ENCODE data around the gene CXCR3.
"Not testable (repeated sequence)": the region's sequence is repeated elsewhere in the genome, so short reads cannot be mapped to it uniquely, and the experiment has no call there.

The CXCR3 gene

DNA sequence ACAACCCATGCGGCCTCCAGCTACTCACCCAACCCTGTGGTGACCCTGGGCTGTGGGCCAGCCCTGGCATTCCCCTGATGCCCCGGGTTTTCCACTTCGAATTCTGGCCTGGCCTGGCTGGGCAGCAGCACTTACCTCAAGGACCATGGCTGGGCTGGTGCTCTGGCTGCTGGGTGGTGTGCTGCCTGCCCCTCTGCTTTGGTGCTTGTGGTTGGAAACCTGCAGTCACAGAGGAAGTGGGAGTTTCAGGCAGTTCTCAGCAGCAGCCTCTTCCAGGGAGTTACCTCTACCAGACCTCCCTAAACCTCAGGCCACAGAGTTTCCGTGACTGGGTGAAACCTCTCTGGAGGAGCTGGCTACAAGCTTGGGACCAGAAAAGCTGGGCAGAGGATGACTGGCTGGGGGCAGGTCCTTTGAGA, at the start of gene CXCR3:
CXCR3 (minus strand) TSS at position 209 of the 419 bp plus-strand sequence; CDS start at position 147, 62 bp downstream.
- peak in 1 of 2 donors; percentile 45 for DNase-seq (ENCODE audit: low read depth in 2 of 2)

- no peak for DNase-seq (ENCODE audit: low read depth in 2 of 2)
Measured at GRCh38 chrX:71667328-71668247, 49.3 kb upstream of the CXCR3 start, which contains the start of gene LOC101059915. LOC101059915 (plus strand) TSS chrX:71667546.

DNA sequence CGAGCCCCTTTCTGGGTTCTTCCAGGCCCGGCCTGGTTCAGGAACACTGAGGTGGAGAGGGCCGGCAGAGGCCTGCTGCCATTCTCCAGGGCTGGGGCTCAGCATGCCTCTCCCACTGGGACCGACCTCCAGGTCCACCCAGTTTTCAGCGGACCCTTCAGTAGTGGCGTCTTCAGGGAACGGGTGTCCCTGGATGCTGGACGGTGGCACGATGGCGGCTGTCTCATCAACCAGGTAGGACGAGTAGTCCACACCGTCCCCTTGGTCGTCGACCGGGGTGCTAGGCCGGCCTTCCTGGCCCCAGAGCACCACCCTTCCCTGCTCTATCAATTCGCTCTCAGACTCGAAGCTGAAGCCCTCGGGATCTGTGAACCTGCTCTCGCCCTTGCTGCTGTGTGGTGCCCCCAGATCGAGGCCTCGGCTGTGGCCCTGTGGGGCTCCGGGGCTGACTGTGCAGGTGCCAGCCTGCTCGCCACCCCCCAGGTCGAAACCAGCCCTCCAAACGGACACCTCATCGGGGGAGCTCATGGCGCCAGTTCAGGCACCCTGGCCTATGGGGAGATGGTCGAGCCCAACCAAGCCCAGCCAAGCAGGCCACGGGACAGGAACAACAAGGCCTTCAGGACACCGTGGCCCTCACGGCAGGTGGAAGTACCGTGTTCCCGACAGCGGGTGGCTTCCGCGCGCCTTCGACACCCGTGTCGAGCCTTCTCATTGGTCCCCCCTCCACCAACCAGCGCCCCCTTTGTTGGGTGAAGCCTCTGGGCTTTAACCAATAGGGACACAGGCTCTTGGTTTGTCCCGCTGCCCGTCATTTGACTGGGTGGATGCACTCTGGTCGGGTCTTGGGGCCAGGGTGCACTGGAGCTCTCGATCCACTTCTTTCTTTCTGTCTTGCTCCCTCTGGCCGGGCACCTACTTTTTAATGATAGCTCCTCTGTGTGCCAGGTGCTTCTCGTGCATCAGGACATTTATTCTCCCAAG, 48.2 kb upstream of the CXCR3 start:
- DNase-seq (ENCODE audit: low read depth in 2 of 2), result no peak

DNA sequence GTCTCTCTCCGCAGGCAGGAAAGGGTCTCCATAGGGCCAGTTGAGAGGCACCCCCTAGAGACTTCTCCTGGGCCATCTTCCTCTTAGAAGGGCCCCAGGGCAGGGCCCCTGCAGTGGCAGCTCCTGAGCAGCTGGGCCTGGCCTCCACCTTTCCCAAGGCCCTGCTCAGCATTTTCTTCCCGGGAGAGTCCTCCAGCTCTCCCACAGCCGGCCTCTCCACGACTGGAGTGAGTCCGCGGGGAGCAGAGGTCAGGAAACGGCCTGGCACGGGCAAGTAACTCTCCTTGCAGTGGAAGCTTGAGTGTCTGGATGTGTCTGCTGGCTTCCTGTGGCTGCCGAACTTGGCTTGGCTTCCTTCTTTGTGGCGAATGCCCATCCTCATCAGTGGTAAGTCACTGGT, 47.4 kb upstream of the CXCR3 start:
- DNase-seq (ENCODE audit: low read depth in 2 of 2), result no peak

- no peak for DNase-seq (ENCODE audit: low read depth in 2 of 2)
Measured at GRCh38 chrX:71664889-71665491, 46.7 kb upstream of the CXCR3 start.

DNA sequence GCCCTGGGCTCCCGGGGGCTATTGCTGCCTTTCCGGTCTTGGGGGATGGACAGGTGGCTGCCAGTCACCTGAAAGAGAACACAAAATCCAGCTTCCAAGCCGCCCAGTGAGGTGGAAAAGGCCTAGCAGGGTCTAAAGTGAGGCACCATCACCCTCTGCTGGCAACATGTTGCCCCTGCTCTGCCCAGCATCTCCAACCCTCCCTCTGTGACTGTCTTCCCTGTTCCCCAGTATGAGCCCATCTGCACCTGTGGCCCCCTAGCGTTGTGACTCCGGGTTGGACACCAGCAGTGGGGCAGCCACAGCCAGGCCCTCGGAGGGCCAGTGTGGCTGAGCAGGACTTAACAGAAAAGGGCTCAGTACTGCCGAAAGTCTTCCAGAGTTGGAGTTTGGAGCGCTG, 45.9 kb upstream of the CXCR3 start:
- DNase-seq (ENCODE audit: low read depth in 2 of 2), result not testable (repeated sequence)

DNA sequence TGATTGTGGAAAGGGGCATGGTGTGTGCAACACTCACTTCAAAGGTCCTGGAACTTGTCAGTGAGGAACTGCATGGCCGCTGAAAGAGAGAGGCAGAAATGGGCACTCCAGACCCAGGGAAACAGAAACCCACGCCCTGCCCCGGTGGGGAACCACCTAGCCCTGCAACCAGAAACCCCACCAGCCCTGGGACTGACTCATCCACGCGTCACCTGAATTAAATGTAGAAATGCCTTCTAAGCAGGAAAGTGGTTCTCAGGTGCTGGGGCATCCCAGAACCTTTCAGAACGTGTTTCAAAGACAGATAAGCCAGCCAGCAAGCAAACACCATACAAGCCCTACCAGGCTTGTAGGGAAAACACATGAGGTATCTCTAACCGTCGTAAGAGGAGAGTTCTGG, 44.9 kb upstream of the CXCR3 start:
- DNase-seq (ENCODE audit: low read depth in 2 of 2), result peak in 1 of 2 donors; percentile 7

DNA sequence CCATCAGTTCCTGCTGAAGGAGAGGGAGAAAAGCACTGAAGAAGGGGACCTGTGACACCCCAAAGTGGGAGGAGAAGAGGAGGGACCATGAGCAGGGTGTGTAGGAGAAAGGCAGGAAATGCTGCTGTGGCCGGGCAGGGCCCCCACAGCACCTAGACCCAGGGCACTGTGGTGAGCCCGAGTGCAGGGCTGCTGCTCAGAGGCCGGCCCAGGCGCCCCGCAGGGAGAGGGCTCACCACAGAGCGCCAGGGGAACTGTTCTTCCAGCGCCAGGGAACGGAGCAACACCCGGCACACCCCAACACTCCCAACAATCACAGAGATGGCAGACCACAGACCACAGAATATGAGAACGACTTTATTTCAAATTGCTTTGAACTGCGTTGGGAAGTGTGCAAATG, 44.3 kb upstream of the CXCR3 start:
- not testable (repeated sequence) for DNase-seq (ENCODE audit: low read depth in 2 of 2)

DNA sequence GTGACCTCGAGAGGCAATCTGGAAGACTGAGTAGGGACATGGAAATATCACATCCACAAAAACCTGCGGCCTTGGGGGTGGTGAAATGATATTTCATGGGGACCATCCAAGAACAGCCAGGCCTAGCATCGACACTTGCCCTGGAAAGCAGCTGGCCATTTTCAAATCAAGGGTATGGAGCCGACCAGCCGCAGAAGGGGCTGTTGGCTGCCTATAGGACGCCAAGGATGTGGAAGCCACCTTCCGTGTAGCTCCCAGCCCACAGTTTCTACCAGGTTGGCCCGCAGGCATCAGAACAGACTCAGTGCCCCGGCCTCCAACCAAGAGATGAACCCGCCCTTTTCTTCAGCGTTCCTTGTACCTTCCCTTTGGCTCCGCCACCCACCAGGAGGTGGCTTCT, 43.6 kb upstream of the CXCR3 start:
- DNase-seq (ENCODE audit: low read depth in 2 of 2), result no peak

- no peak for DNase-seq (ENCODE audit: low read depth in 2 of 2)
Measured at GRCh38 chrX:71660562-71661416, 42.5 kb upstream of the CXCR3 start.

DNA sequence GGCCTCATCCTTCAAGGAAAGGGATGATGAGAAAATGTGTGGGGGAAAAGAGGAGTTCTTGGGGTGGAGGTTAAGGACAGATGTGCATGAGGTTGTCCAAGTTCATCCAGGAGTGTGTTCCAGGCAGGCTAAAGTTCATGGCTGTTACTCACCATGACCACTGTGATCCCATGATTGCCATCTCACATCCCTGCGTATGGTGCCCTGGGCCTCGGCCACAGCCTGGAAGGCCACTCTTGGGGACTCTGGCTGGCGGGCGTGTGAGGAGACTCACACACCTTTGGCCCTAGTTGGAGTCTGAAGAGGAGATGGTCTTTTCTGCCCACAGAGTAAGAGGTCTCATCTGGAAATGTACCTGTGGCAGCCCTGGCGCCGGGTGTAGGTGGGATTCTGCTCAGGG, 41.6 kb upstream of the CXCR3 start:
- no peak for DNase-seq (ENCODE audit: low read depth in 2 of 2)

DNA sequence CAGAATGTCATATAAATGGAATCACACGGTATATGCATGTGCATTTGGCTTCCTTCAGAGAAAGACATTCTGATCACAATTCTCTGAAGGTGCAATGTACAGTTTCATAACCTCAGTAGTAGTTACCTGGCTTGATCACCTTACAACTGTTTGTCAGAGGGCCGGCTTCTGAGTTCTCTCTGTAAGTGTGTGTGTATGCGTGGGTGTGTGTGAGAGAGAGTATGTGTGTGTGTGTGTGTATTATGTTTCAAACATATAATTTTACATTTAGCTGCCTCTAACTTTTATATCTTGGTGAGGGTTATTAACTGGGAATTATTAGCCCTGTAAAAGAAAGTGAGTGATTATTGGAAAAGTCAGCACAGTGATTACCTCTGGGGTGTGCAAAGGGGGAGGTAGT, 41.0 kb upstream of the CXCR3 start:
- DNase-seq (ENCODE audit: low read depth in 2 of 2), result no peak

- no peak for DNase-seq (ENCODE audit: low read depth in 2 of 2)
Measured at GRCh38 chrX:71657267-71657666, 39.0 kb upstream of the CXCR3 start.

GRCh38 chrX:71653344-71653743, 35.0 kb upstream of the CXCR3 start:
- no peak for DNase-seq (ENCODE audit: low read depth in 2 of 2)

GRCh38 chrX:71652405-71652804, 34.1 kb upstream of the CXCR3 start:
- peak in 1 of 2 donors; percentile 20 for DNase-seq (ENCODE audit: low read depth in 2 of 2)

DNA sequence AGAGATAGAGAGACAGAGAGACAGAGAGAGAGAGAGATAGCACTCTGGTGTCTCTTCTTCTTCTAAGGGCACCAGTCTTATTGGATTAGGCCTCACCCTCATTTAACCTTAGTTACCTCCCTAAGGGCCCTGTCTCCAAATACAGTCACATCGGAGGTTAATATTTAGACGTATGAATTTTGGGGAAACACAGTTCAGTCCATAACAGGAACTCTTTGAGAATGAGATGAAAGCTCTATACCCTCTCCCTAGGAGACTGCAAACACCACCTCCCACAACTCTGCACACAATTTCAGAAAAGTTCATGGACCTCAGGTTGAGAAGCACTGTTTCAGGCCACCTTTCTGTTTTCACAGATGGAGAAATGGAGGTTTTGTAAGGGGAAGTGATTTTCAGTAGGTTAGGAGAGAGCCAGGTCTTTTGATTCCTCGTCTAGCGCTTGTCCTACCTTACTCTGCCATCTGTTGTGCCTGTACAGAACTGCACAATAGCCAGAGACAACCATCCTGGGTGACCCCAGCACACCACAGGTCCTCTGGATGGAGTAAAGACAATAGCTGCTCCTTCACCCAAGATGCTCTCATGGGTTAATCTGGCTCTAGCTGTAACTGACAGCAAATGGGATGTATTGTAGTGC, 32.1 kb upstream of the CXCR3 start:
- no peak for DNase-seq (ENCODE audit: low read depth in 2 of 2)

GRCh38 chrX:71644406-71644805, 26.1 kb upstream of the CXCR3 start:
- not testable (repeated sequence) for DNase-seq (ENCODE audit: low read depth in 2 of 2)

DNA sequence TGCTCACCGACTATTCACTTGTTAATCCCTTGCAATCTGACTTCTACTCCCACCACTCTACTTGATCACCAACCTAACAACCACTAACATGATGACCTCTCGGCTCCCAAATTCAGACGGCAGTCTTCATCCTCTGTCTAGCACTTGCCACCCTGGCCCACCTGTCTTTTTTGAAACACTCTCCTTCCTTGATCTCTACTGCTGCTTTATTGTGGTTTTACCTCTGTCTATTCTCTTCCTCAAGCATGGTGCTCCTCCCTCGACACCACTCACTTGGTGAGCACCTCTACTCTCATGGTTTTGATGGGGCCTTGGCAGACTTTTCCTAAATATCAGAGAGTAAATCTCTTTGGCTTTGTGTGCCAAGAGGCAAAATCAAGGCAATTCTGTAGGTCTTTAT, 21.7 kb upstream of the CXCR3 start:
- DNase-seq (ENCODE audit: low read depth in 2 of 2), result no peak

- no peak for DNase-seq (ENCODE audit: low read depth in 2 of 2)
Measured at GRCh38 chrX:71638409-71638808, 20.1 kb upstream of the CXCR3 start.

DNA sequence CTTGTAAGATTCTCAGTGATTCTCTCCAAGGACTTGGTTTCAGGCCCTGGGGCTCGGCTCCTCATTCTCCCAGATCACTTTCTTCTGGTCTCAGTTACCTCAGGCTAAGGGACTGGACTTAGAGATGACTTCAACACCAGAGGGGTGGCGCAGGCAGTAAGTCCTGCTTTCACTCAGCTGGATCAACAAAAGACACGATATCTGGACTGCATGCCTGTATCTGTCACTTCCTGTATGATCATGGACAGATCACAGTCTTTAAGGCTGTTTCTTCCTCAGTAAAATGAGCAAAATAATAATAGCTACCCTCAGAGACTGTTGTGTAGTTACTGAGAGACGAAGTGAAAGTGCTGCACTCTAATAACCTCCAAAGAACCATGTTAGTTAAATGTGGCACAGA, 19.5 kb upstream of the CXCR3 start:
- DNase-seq (ENCODE audit: low read depth in 2 of 2), result no peak

Data from stimulated activated CD8-positive, alpha-beta memory T cell treated with anti-CD3 and anti-CD28 coated beads, Interleukin-7, amount 100 ng/mL, for 1 hour (primary cell).